HCT116 (cell line): ENCODE measurements around the gene VWA1.

Source experiments
- CBX3 ChIP-seq: IDR thresholded peaks from 2 replicates; pipeline ENCODE4 v1.6.1; 2012; ENCODE audit warnings: low read depth
- CTCF ChIP-seq, 3 experiments: fragments of 200-600 bp in 1 of 3; sonication (generic) in 1 of 3; IDR thresholded peaks in 2 of 3; conservative IDR thresholded peaks in 1 of 3; 2 replicates each; pipeline ENCODE4 v1.5.1; 2012 to 2017; ENCODE audit warnings: low read depth in 2 of 3, low read length in 2 of 3, antibody characterized with exemption in 1 of 3, borderline replicate concordance in 1 of 3, control low read depth in 1 of 3, mild to moderate bottlenecking in 1 of 3, mixed read lengths in 1 of 3, mixed run types in 1 of 3, moderate library complexity in 1 of 3; ENCODE audit not compliant: insufficient read depth in 1 of 3
- EGR1 ChIP-seq: IDR thresholded peaks from 2 replicates; pipeline ENCODE4 v1.6.1; 2012; ENCODE audit warnings: low read depth
- ELF1 ChIP-seq: IDR thresholded peaks from 2 replicates; pipeline ENCODE4 v1.6.1; 2012; ENCODE audit warnings: low read depth, borderline replicate concordance
- EZH2 ChIP-seq: fragments of 200-600 bp; sonication (generic); IDR thresholded peaks from 2 replicates; pipeline ENCODE4 v1.6.1; 2017; ENCODE audit warnings: antibody characterized with exemption, mixed run types
- EZH2phosphoT487 ChIP-seq: fragments of 200-600 bp; IDR thresholded peaks from 2 replicates; pipeline ENCODE4 v1.6.1; 2018; ENCODE audit warnings: antibody characterized with exemption, borderline replicate concordance
- MAX ChIP-seq: IDR thresholded peaks from 2 replicates; pipeline ENCODE4 v1.6.1; 2012
- POLR2A ChIP-seq: IDR thresholded peaks from 2 replicates; pipeline ENCODE4 v1.7.0; 2011; ENCODE audit warnings: borderline replicate concordance; ENCODE audit not compliant: insufficient read depth, insufficient read length; ENCODE audit errors: extremely low read depth
- POLR2AphosphoS5 ChIP-seq: IDR thresholded peaks from 2 replicates; pipeline ENCODE4 v1.6.1; 2011; ENCODE audit warnings: mild to moderate bottlenecking, low read depth, low read length, moderate library complexity
- SRF ChIP-seq: IDR thresholded peaks from 2 replicates; pipeline ENCODE4 v1.6.1; 2012; ENCODE audit warnings: low read depth
- YY1 ChIP-seq: IDR thresholded peaks from 2 replicates; pipeline ENCODE4 v1.6.1; 2011; ENCODE audit warnings: low read length, low read depth, moderate library complexity, mild to moderate bottlenecking; ENCODE audit not compliant: insufficient replicate concordance; ENCODE audit errors: extremely low read depth
- ZBTB33 ChIP-seq: IDR thresholded peaks from 2 replicates; pipeline ENCODE4 v1.6.1; 2011; ENCODE audit warnings: mild to moderate bottlenecking, low read length, moderate library complexity; ENCODE audit not compliant: insufficient replicate concordance; ENCODE audit errors: extremely low read depth
- TF ChIP-seq, protein P1 (sequence below): IDR thresholded peaks from 2 replicates; pipeline ENCODE4 v1.6.1; 2012

DNA sequence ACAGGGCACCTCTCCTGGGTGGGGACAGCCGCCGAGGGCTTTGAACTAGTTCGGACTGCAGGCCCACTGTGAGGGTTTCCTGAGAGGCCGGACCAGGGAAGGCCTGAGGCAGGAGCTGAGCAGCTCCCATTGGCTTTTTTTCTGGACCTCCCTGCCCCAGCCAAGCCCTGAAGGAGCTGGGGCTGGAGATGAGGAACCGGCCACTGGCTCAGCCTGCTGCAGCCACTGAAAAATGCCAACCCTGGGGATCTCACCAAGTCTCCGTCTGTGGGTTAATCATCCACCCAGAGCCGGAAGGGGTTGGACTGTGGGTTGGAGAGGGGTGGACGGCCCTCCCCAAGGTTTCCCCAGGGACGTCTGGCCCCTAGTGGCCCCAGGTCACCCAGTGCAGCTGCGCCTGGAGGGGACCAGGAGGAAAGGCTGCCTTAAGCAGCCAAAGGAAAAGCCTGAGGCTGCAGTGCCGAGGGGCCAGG lies 2.5 kb downstream of the VWA1 start:
- TF ChIP-seq, protein P1, sequence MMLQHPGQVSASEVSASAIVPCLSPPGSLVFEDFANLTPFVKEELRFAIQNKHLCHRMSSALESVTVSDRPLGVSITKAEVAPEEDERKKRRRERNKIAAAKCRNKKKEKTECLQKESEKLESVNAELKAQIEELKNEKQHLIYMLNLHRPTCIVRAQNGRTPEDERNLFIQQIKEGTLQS: no peak
- TF ChIP-seq CTCF (IDR thresholded peaks at IDR 0.05 in 2 of 3, conservative IDR thresholded peaks at IDR 0.05 in 1 of 3; ENCODE audit: borderline replicate concordance in 1 of 3, insufficient read depth in 1 of 3, low read depth in 2 of 3, low read length in 2 of 3) (no peak), YY1 (no peak), ELF1 (no peak), POLR2A (no peak), MAX (no peak), CBX3 (no peak), SRF (no peak), EGR1 (no peak), EZH2phosphoT487 (no peak), EZH2 (no peak), ZBTB33 (no peak), POLR2AphosphoS5 (no peak)
